Activated CD4-positive, alpha-beta T cell treated with anti-CD3 and anti-CD28 coated beads for 36 hours (primary cell): ENCODE results near the gene UBE2Z. TPM values are rescaled to one million over a fixed set of nuclear protein-coding genes. Genes with fewer than 3 reads are reported as not detected.
"Not testable (repeated sequence)": the region's sequence is repeated elsewhere in the genome, so short reads cannot be mapped to it uniquely, and the experiment has no call there.

Source experiments
- ATAC-seq: fragments of 200-7000 bp; cut with Tn5 transposase; one replicate; pipeline ENCODE4 v1.10.0; 2021; ENCODE audit warnings: mild to moderate bottlenecking, moderate library complexity
- CTCF ChIA-PET: fragments of 350-600 bp; sonication (Branson Sonifier 250); formaldehyde crosslinking; loops from one replicate; lab custom pipeline; 2021; ENCODE audit warnings: antibody characterized with exemption; lab: Charles Lee
- POLR2A ChIA-PET: fragments of 350-600 bp; sonication (Branson Sonifier 250); formaldehyde crosslinking; loops from one replicate; lab custom pipeline; 2021; ENCODE audit warnings: antibody characterized with exemption, inconsistent platforms; lab: Charles Lee
- DNase-seq: peaks from one replicate; pipeline ENCODE4 v3.0.0-alpha.2; 2020
- H3K27ac Mint-ChIP-seq: one replicate; pipeline ENCODE4 v1.8.0; 2021; ENCODE audit warnings: mixed read lengths
- H3K27me3 Mint-ChIP-seq: one replicate; pipeline ENCODE4 v1.8.0; 2021; ENCODE audit warnings: mixed read lengths
- H3K36me3 Mint-ChIP-seq: one replicate; pipeline ENCODE4 v1.8.0; 2021; ENCODE audit warnings: low read depth, mixed read lengths
- H3K4me1 Mint-ChIP-seq: one replicate; pipeline ENCODE4 v1.8.0; 2021; ENCODE audit warnings: mixed read lengths
- H3K4me3 Mint-ChIP-seq: one replicate; pipeline ENCODE4 v1.8.0; 2021; ENCODE audit warnings: mild to moderate bottlenecking, moderate library complexity, mixed read lengths
- H3K9me3 Mint-ChIP-seq: one replicate; pipeline ENCODE4 v1.8.0; 2021; ENCODE audit warnings: low read depth, mixed read lengths
- intact Hi-C, 2 experiments: fragments of 100-400 bp; cut with DNase I in 1 of 2; cut with micrococcal nuclease in 1 of 2; formaldehyde crosslinking; loops; one replicate each; pipeline versions ENCODE4 v1.14.2 to v1.15.1; 2022 to 2024; cut with DNase I, micrococcal nuclease
- total RNA-seq, 2 experiments: library from RNA; stranded (reverse); gene quantifications; one replicate each; pipeline ENCODE4 v1.2.3, GENCODE V29; 2021

UBE2Z gene
- total RNA-seq, 2 experiments from 2014 or later = 104 TPM

- Mint-ChIP-seq H3K27ac (peak overlapping the region; percentile 79), H3K4me3 (no peak overlapping the region), H3K36me3 (peaks cover 60% of the 10 kb centered on the region), H3K9me3 (no peaks in the 10 kb centered on the region), H3K27me3 (no peaks in the 10 kb centered on the region), H3K4me1 (peaks cover 19% of the 10 kb centered on the region)
- POLR2A ChIA-PET = interaction anchor here (1.1 kb wide), 1 partner anchor 13 kb away, joined by 3 read pairs; no protein-coding TSS in a partner anchor
- DNase-seq (no peak), ATAC-seq (no peak)
- CTCF ChIA-PET = interaction anchor here (0.5 to 1.4 kb wide), 3 partner anchors 11 to 44 kb away, joined by 3 to 4 read pairs (median 3); no protein-coding TSS in a partner anchor
- intact Hi-C loops = no loop called here
Observed at GRCh38 chr17:48927978-48928745, 20.0 kb downstream of the UBE2Z start.

- Mint-ChIP-seq H3K27me3 (no peaks in the 10 kb centered on the region), H3K27ac (peak overlapping the region; percentile 82), H3K4me1 (peaks cover 17% of the 10 kb centered on the region), H3K4me3 (no peak overlapping the region), H3K9me3 (no peaks in the 10 kb centered on the region), H3K36me3 (peaks cover 62% of the 10 kb centered on the region)
- POLR2A ChIA-PET = interaction anchor here (0.6 to 0.7 kb wide), 3 partner anchors 10 to 124 kb away, joined by 3 read pairs; no protein-coding TSS in a partner anchor
- CTCF ChIA-PET = interaction anchor here (0.6 to 0.9 kb wide), 4 partner anchors 44 to 1951 kb away, joined by 3 read pairs; no protein-coding TSS in a partner anchor
- DNase-seq (no peak), ATAC-seq (peak; percentile 11)
- intact Hi-C loops = no loop called here
Observed at GRCh38 chr17:48928876-48929811, 20.9 kb downstream of the UBE2Z start.

- Mint-ChIP-seq H3K27me3 (no peaks in the 10 kb centered on the region), H3K9me3 (no peaks in the 10 kb centered on the region), H3K27ac (no peak overlapping the region), H3K36me3 (peaks cover 66% of the 10 kb centered on the region), H3K4me1 (peaks cover 14% of the 10 kb centered on the region), H3K4me3 (no peak overlapping the region)
- POLR2A ChIA-PET = interaction anchor here (0.6 to 2.3 kb wide), 4 partner anchors 15 to 124 kb away, joined by 3 to 9 read pairs (median 3); partner anchors contain the start of gene SNF8
- DNase-seq (no peak), ATAC-seq (no peak)
- intact Hi-C loops = no loop called here
- CTCF ChIA-PET = interaction anchor here (0.6 to 0.9 kb wide), 4 partner anchors 43 to 1952 kb away, joined by 3 read pairs; no protein-coding TSS in a partner anchor
Observed at GRCh38 chr17:48929812-48930165, 21.6 kb downstream of the UBE2Z start.

GRCh38 chr17:48930435-48930873 lies 22.2 kb downstream of the UBE2Z start:
- ChIA-PET CTCF (interaction anchor here (0.8 to 0.9 kb wide), 3 partner anchors 15 to 52 kb away, joined by 3 read pairs; no protein-coding TSS in a partner anchor), POLR2A (interaction anchor here (0.6 to 2.3 kb wide), 4 partner anchors 14 to 1048 kb away, joined by 3 to 9 read pairs (median 4); partner anchors contain the start of gene SNF8)
- no peaks in the 10 kb centered on the region for H3K9me3 Mint-ChIP-seq
- H3K27me3 Mint-ChIP-seq = no peaks in the 10 kb centered on the region
- no peak for DNase-seq
- peaks cover 8% of the 10 kb centered on the region for H3K4me1 Mint-ChIP-seq
- no peak overlapping the region for H3K4me3 Mint-ChIP-seq
- ATAC-seq = no peak
- intact Hi-C loops = no loop called here
- H3K27ac Mint-ChIP-seq = no peak overlapping the region
- H3K36me3 Mint-ChIP-seq = peaks cover 64% of the 10 kb centered on the region

GRCh38 chr17:48933035-48933434 lies 24.8 kb downstream of the UBE2Z start:
- H3K4me3 Mint-ChIP-seq = no peak overlapping the region
- ChIA-PET POLR2A (interaction anchor here (0.6 to 0.9 kb wide), 5 partner anchors 9 to 891 kb away, joined by 3 to 6 read pairs (median 3); partner anchors contain the start of gene ATP5MC1), CTCF (interaction anchor here (0.7 to 1.2 kb wide), 4 partner anchors 10 to 1618 kb away, joined by 3 read pairs; partner anchors contain the start of gene SNF8)
- H3K27ac Mint-ChIP-seq = no peak overlapping the region
- H3K36me3 Mint-ChIP-seq = peaks cover 58% of the 10 kb centered on the region
- ATAC-seq (no peak), DNase-seq (no peak)
- no peaks in the 10 kb centered on the region for H3K9me3 Mint-ChIP-seq
- H3K27me3 Mint-ChIP-seq = no peaks in the 10 kb centered on the region
- no peaks in the 10 kb centered on the region for H3K4me1 Mint-ChIP-seq
- intact Hi-C loops = no loop called here

- POLR2A ChIA-PET = interaction anchor here (0.6 to 1.4 kb wide), 3 partner anchors 10 to 52 kb away, joined by 7 to 9 read pairs (median 8); partner anchors contain the start of gene ATP5MC1
- DNase-seq = peak; percentile 96
- H3K27ac Mint-ChIP-seq = peak within 1 kb of the TSS; percentile 96
- CTCF ChIA-PET = interaction anchor here (0.7 to 1.8 kb wide), 6 partner anchors 12 to 103 kb away, joined by 3 to 6 read pairs (median 4); no protein-coding TSS in a partner anchor
- ATAC-seq = peak; percentile 95
- H3K36me3 Mint-ChIP-seq = peaks cover 17% of the 10 kb centered on the region
- H3K27me3 Mint-ChIP-seq = no peaks in the 10 kb centered on the region
- intact Hi-C loops = loop anchor here (1.0 to 2.0 kb wide), 6 partner anchors 28 to 113 kb away; partner anchors contain the start of genes ATP5MC1 (in 2 of the 2), CALCOCO2 (in 1 of the 2) and UBE2Z (in 1 of the 2)
- peak within 1 kb of the TSS; percentile 92 for H3K4me3 Mint-ChIP-seq
- peaks cover 8% of the 10 kb centered on the region for H3K4me1 Mint-ChIP-seq
- no peaks in the 10 kb centered on the region for H3K9me3 Mint-ChIP-seq
Observed at GRCh38 chr17:48944515-48945260, 36.5 kb downstream of the UBE2Z start, which contains the start of gene SNF8. Gene SNF8, minus strand, starts transcription at chr17:48944842. Its CDS starts 108 bp downstream, at chr17:48944734.

- not testable (repeated sequence) for DNase-seq, H3K27me3 Mint-ChIP-seq, H3K9me3 Mint-ChIP-seq, ATAC-seq, H3K4me1 Mint-ChIP-seq
- intact Hi-C loops = loop anchor here in 1 of 2 experiments (2.0 kb wide), 1 partner anchor 52 kb away; the partner anchor contains the start of gene ATP5MC1
- ChIA-PET POLR2A (interaction anchor here (0.6 to 1.4 kb wide), 3 partner anchors 11 to 53 kb away, joined by 7 to 9 read pairs (median 8); partner anchors contain the start of gene ATP5MC1), CTCF (interaction anchor here (1.0 to 1.8 kb wide), 2 partner anchors 87 to 103 kb away, joined by 3 to 6 read pairs; no protein-coding TSS in a partner anchor)
- peak overlapping the region; percentile 92 for H3K27ac Mint-ChIP-seq
- H3K4me3 Mint-ChIP-seq = peak overlapping the region; percentile 92
- H3K36me3 Mint-ChIP-seq = peaks cover 13% of the 10 kb centered on the region
Observed at GRCh38 chr17:48945261-48945651, 37.0 kb downstream of the UBE2Z start.

- intact Hi-C loops = loop anchor here in 1 of 2 experiments (10.0 kb wide), 1 partner anchor 83 kb away; no protein-coding TSS in a partner anchor
- Mint-ChIP-seq H3K4me1 (peaks cover 3% of the 10 kb centered on the region), H3K4me3 (no peak overlapping the region), H3K27me3 (peaks cover 3% of the 10 kb centered on the region), H3K27ac (no peak overlapping the region), H3K9me3 (no peaks in the 10 kb centered on the region), H3K36me3 (no peaks in the 10 kb centered on the region)
- DNase-seq (no peak), ATAC-seq (no peak)
- CTCF ChIA-PET = no interaction called here
- POLR2A ChIA-PET = no interaction called here
Observed at GRCh38 chr17:48951572-48951971, 43.4 kb downstream of the UBE2Z start.

GRCh38 chr17:48952904-48953303 lies 44.7 kb downstream of the UBE2Z start:
- ChIA-PET CTCF (interaction anchor here (0.6 to 1.1 kb wide), 4 partner anchors 15 to 509 kb away, joined by 3 to 4 read pairs (median 4); partner anchors contain the start of gene GIP), POLR2A (interaction anchor here (0.7 kb wide), 1 partner anchor 207 kb away, joined by 9 read pairs; no protein-coding TSS in a partner anchor)
- intact Hi-C loops = loop anchor here in 1 of 2 experiments (10.0 kb wide), 1 partner anchor 82 kb away; no protein-coding TSS in a partner anchor
- DNase-seq (peak; percentile 50), ATAC-seq (peak; percentile 69)
- H3K27ac Mint-ChIP-seq = no peak overlapping the region
- H3K4me3 Mint-ChIP-seq = no peak overlapping the region
- H3K36me3 Mint-ChIP-seq = no peaks in the 10 kb centered on the region
- no peaks in the 10 kb centered on the region for H3K9me3 Mint-ChIP-seq
- H3K4me1 Mint-ChIP-seq = peaks cover 3% of the 10 kb centered on the region
- H3K27me3 Mint-ChIP-seq = peaks cover 3% of the 10 kb centered on the region
